HG02981 (cell line): ENCODE data around the gene TUB.

Source experiments
- ATAC-seq: cut with Tn5 transposase; IDR thresholded peaks from one replicate; pipeline ENCODE4 v1.9.1; 2021; ENCODE audit warnings: mild to moderate bottlenecking, moderate library complexity; ENCODE audit not compliant: unreplicated experiment

Gene TUB, protein sequence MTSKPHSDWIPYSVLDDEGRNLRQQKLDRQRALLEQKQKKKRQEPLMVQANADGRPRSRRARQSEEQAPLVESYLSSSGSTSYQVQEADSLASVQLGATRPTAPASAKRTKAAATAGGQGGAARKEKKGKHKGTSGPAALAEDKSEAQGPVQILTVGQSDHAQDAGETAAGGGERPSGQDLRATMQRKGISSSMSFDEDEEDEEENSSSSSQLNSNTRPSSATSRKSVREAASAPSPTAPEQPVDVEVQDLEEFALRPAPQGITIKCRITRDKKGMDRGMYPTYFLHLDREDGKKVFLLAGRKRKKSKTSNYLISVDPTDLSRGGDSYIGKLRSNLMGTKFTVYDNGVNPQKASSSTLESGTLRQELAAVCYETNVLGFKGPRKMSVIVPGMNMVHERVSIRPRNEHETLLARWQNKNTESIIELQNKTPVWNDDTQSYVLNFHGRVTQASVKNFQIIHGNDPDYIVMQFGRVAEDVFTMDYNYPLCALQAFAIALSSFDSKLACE

GRCh38 chr11:8080674-8081590 is at the start of gene TUB:
TSS of gene TUB (plus strand) at chr11:8081211. CDS start at chr11:8081511, 300 bp downstream.
- ATAC-seq = no peak

DNA sequence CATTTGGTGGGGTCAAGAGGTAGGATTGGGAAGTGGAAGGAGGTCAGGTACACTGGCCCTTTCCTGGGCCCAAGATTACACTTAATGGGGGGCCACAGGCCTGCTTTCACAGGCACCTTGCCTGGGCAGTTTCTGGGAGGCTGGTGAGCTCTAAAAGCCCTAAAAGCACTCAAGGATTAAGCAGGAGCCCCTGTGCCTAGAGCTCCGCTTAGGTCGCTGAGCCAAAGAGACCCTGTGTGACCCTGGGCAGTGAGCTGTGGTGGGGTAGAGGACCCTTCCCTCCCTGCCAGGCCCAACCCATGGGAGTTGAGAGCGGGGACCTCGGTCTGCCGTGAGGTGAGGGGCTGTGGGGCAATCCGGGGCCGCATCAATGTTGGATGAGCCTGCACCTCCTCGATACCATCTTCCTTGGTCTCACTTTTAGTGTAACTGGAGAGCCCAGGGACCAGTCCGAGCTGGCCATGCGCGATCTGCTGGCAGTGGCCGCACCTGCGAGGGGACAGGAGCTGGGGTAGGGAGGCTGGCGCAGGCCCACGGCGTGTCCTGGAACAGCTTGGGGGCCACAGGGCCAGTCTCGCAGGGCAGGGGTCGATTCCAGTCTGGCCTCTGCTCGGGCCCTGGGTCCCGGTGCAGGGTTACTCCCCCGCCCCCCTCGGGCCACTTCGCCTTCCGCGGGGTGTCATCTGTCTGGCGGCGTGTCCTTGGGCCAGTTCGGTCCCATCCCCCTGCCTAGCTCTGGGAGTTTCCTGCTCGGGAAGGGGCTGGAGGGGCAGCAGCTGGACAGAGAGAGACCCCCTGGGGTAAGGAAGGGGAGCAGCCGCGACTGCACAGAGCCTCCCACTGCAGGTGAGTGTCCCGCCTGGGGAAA is 49.5 kb upstream of the TUB start:
- ATAC-seq = no peak

GRCh38 chr11:8032122-8032521 is 48.9 kb upstream of the TUB start:
- ATAC-seq = no peak

DNA sequence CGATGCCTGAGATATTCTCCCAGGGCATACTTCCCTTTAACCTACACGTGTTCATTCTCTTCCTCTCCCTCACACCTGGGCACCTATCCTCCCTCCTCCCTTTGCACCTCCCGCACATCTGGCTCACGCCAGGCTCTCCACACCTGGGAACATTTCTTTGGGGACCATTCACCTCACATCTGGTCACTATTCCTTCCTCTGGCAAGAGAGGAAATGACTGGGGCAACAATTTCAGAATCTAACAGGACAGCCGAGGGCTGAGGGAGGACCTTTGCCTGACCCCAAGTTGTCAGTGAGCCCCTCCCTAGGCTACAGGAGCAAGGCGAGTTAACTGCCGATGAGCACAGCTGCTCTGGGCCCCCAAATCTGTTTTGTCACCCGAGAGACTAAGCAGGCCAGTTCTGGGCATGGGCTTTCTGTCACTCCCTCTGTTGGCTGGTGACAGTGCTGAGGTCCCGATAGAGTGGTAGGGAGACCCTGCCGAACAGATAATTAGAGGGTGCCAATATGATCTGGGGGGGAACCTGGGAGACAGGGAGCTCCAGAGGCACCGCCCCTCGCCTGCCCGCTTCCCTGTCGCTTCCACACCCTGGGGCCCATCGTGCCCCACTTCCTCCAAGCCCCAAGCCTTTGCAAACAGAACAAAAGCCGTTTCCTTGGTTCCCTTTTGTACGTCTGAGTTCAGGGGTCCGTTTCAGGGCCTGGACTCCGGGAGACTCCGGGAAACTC is 48.3 kb upstream of the TUB start:
- no peak for ATAC-seq

GRCh38 chr11:8033305-8034105 is 47.5 kb upstream of the TUB start:
- ATAC-seq = peak; percentile 91

- no peak for ATAC-seq
Observed at GRCh38 chr11:8034106-8034585, 46.9 kb upstream of the TUB start.

DNA sequence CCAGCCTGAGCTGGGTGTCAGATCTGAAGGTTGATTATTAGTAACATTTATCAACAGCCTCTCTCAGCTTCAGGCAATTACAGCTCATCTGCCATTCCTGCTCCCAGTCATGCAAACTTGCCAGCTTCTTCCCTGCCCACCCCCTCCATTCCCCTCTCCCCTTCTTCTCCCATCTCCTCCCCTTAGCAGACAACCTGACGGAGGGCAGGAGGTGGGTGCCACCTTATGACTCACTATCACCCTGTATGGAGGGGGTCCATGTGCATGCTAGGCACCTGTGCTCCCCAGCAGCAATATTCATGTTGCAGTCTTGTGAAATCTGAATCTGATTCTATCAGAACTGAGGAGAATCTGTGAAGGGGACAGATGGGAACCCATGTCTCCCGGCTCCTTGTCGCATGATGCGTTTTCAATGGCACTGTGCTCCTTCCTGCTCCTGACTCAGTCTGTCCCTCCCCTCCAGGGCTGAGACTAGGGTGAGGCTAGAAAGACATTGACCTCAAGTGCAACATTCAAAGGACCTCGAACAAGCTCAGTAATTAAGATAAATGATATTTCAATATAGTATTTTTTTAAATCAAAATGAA is 46.3 kb upstream of the TUB start:
- ATAC-seq = no peak

DNA sequence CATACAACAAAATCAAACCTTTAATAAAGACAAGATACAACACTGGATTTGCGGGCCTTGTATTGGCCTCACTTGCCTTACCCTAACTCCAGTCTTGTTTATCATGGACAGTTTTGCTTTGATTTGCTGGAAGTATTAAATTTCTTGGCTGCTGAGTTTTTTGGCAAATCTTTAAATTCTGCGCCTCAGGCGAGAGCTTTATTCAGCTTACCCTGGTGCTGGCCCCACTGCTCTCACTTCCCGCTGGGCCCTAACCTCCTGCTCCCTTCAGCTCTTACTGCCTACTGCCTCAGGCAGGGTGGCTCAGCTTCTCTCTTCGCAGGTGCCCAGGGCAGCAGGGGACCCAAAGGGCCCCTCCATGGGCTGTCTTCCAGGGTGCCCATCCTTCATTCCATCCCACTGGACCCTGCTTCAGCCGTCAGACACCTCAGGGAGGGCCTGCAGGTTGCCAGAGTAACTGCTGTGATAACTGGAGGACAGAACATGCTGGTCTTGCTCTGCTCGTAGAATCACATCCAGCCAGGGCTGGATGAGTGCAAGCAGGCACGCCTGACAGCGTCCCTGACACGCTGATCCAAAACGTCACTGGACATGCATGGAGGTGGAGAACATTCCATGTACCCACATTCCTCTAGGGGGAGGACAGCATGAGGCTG is 45.7 kb upstream of the TUB start:
- ATAC-seq = no peak

- ATAC-seq = no peak
Observed at GRCh38 chr11:8036002-8036802, 44.8 kb upstream of the TUB start.

- ATAC-seq = no peak
Observed at GRCh38 chr11:8036986-8037385, 44.0 kb upstream of the TUB start.

- ATAC-seq = no peak
Observed at GRCh38 chr11:8038393-8038792, 42.6 kb upstream of the TUB start.

GRCh38 chr11:8038811-8039529 is 42.0 kb upstream of the TUB start:
- ATAC-seq = no peak

DNA sequence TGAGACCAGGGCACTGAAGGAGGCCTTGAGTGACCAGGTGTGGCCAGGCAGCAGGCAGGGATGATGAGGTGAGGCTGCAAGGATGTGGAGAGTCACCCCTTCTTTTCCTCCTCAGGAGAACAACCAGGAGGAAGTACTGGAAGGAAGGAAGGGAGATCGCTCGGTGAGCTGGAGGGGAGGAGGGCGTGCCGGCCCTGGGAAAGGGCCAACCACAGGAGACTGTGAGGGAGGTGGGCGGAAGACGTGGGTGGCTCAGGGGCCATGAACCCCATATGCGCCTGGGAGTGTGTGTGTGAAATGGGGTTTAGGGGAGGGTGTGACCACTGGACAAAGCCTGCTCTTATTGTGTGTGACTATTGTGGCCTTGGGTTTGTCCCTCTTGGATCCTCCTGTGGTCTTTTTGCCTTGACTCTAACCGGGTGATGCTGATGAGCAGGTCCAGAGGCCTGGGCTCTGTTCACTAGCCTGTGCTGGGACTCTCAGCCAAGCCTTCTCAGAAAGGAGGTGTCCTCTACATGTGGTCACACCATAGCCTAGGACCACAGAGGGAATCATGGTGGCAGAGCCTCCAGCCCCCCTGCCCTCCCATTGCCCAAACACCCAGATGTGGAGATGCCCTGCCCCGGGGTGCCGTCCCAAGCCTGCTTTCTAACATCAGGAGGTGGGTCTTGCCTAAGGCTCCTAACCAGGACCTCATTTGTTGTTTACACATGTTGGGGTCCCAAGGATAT is 41.3 kb upstream of the TUB start:
- ATAC-seq = no peak

- no peak for ATAC-seq
Observed at GRCh38 chr11:8040261-8040920, 40.6 kb upstream of the TUB start.

- no peak for ATAC-seq
Observed at GRCh38 chr11:8040921-8041285, 40.1 kb upstream of the TUB start.

DNA sequence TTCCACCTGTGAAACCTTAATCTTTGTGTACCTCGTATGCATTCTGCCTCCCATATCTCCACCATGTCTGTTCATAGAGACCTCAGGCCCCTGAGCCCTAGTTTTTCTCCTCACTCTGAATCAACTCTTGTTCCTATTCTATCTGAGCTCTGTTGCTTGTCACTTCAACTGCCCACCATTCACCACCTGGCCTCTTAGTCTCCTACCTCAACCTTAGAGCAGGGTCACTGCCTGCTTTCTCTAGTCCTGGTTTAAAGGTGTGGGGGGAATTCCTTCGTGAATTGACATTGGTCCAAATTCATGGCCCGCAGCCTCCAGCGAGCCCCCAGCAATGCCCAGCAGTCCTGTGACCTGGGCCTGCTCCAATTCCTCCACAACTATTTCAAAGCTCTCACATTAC is 39.4 kb upstream of the TUB start:
- no peak for ATAC-seq
